Adrenal gland (tissue), 5 donors: ENCODE results near the gene MGST2.
"Not testable (repeated sequence)": the region's sequence is repeated elsewhere in the genome, so short reads cannot be mapped to it uniquely, and the experiment has no call there.

Source experiments
- CTCF ChIP-seq, 6 experiments: fragments of 450-650 bp in 4 of 6; fragments of 200-600 bp in 2 of 6; sonication (generic) in 1 of 6; IDR thresholded peaks; 1 replicate in 5 of 6; 2 replicates in 1 of 6; pipeline versions ENCODE4 v1.5.1 to v1.8.0; 2016 to 2021; ENCODE audit warnings: antibody characterized with exemption in 6 of 6, mild to moderate bottlenecking in 2 of 6, moderate library complexity in 1 of 6
- POLR2A ChIP-seq, 2 donors: fragments of 450-650 bp; IDR thresholded peaks; one replicate each; pipeline ENCODE4 v1.6.1; 2017; ENCODE audit warnings: antibody characterized with exemption in 2 of 2, mild to moderate bottlenecking in 2 of 2, moderate library complexity in 1 of 2
- donor health status: DM: no; HTN: no; CAD: no.

- TF ChIP-seq CTCF, POLR2A (IDR thresholded peaks at IDR 0.05): not testable (repeated sequence)
These were observed 27.3 kb upstream of the MGST2 start for GRCh38 chr4:139638306-139638705.
